ENCODE measurements around the gene GATA5.

GATA5 gene

DNA sequence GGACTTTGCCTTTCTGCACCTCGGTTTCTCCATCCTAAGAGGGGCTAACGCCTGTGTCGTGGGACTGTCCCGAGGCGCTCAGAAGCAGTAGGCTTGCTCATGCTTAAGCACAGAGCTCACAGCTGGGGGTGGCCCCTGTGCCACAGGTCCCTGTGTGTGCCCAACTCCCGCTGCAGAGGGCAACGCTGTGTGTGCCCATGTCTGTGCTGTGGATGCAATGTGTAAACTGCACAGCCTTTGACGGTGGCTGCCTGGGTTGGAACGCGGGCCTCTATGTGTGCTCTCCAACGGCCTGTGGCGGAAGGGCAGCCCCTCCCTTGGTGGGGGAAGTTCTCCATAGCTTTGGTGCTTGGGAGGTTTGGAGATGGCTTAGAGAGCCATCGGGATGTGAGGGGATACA is 10.7 kb upstream of the GATA5 start:
- no peak for DNase-seq

GRCh38 chr20:62485701-62486089 is 9.9 kb upstream of the GATA5 start:
- DNase-seq, result no peak

GRCh38 chr20:62485062-62485700 is 9.4 kb upstream of the GATA5 start:
- DNase-seq, result no peak

GRCh38 chr20:62484478-62484877 is 8.7 kb upstream of the GATA5 start:
- DNase-seq, result no peak

DNA sequence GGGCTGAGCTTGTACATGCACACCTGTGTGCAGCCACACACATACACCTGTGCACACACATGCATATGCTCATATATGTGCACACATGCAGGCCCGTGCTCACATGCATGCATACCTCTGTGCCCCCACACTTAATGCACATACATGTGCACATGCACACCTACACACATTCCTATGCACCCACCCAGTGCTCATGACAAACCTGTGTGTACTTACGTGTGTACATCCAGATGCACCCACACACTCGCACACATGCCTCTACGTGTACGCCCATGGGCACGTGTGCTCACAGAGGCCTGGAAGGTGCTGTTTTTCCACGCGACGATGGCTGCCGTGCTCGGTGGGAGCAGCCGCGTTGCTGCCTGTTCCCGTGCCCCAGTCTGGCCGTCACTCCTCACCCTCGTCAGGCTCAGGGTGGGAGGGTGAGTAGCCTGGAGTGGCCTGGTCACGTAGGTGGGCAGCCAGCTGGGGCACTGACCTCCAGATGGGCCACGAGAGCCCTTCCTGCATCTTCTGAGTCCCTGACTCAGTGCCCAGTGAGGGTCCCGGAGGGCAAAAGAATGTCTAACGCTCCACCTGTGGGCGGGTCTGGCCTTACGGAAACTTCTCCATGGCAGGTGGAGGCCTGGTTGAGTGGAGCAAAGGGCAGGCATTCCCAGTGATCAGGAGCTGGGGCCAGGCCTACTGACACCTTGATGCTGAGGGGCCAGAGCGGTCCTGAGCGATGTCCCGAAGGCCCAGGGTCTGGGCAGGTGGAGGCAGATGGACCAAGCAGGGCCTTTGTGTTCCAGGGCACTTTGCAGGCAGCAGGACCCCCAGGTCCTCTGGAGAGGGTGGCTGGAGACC is 8.0 kb upstream of the GATA5 start:
- DNase-seq, result no peak

- DNase-seq, result no peak
Observed at GRCh38 chr20:62482974-62483373, 7.2 kb upstream of the GATA5 start.

- no peak for DNase-seq
Observed at GRCh38 chr20:62482146-62482809, 6.5 kb upstream of the GATA5 start.

DNA sequence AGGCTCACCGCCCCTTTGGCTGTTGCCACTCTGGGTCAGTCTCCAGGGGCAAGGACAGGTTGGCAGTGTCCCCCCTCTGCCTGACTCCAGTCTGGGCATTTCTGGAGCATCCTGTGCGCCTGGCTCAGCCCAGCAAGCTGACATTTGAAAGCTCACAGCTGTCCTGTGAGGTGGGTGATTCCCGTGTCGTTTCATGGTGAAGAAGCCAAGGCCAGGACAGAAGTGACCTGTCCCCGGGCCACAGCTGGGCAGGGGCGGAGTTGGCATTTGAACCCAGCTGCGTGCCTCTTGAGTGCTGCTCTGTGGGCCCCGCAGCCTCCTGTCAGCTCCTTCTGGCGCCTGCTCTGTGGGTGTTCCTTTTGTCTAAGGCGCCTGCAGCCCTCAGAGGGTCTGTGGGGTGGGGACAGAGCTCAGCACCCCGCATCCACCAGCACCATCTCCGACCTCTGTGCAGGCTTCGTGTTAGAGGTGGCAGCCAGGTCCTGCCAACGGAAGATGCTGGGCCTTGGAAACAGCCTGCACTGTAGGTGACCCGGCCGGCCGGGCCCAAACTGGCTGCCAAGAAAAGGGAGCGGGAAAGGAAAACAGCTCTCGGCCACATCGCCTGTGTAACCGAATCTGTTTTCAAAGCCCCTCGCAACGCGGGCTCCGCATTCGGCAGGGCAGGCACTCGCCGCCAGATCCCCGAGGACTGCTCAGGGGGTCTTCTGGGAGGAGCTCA is 5.8 kb upstream of the GATA5 start:
- no peak for DNase-seq

DNA sequence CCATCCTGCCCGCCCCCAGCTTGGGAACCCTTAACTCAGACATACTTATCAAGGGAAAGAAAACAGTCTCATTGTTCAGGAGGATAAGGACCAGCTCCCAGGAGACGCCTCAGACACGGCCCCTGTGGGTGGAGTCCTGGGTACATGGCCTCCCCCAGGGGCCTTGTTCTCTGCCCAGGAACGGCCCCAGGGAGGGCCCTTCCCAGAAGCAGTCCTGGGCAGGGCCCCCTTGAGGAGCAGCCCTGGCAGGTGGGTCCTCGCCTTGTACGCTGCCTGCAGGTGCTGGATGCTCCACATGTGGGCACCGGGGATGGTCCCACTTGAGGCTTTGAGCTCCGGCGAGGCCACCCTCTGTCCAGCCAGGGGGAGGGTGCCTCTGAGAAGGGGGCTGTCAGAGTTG is 4.5 kb upstream of the GATA5 start:
- DNase-seq, result no peak

DNA sequence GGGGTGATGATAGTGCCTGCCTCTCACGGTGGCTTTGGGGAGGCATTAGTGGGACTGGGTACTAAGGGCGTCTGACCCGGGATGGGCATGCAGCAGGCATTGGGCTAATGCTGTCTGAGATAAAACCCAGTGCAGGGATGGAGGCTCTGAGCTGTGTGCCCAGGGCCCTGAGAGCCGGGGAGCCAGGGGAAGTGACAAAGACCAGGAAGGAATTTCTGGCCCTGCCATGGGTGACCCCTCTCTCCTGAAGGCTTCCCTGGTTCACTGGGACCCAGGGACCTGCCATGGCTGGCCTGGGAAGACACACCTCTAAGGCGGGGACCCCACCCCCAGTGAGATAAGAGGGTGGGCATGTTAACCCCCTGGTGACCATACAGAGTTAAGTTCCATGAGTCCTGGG is 3.9 kb upstream of the GATA5 start:
- DNase-seq, result no peak

DNA sequence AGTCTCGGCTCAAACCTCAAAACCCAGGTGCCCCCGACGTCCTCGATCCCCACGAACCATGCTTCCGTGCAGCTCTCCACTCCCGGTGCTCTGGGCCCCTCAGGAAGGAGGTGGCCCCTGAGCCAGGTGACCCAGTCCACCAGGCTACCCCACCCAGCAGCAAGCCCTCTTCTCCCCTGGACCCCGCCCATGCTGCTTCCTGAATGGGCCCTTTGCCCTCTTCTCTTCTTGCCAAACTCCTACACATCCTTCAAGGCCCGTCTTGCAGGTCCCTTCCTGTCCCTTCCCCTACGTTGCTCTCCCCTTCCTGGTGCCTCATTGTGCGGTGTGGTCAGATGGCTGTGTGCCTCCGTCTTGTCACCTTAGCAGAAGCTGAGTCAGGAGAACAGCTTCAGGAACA is 3.4 kb upstream of the GATA5 start:
- DNase-seq, result no peak

GRCh38 chr20:62477669-62478455 is 2.1 kb upstream of the GATA5 start:
- no peak for DNase-seq

- DNase-seq, result no peak
Observed at GRCh38 chr20:62476056-62476838, 452 bp upstream of the GATA5 start.

- no peak for DNase-seq
Observed at GRCh38 chr20:62475027-62475771, 596 bp downstream of the GATA5 start.

- no peak for DNase-seq
Observed at GRCh38 chr20:62474604-62475026, 1.2 kb downstream of the GATA5 start.

DNA sequence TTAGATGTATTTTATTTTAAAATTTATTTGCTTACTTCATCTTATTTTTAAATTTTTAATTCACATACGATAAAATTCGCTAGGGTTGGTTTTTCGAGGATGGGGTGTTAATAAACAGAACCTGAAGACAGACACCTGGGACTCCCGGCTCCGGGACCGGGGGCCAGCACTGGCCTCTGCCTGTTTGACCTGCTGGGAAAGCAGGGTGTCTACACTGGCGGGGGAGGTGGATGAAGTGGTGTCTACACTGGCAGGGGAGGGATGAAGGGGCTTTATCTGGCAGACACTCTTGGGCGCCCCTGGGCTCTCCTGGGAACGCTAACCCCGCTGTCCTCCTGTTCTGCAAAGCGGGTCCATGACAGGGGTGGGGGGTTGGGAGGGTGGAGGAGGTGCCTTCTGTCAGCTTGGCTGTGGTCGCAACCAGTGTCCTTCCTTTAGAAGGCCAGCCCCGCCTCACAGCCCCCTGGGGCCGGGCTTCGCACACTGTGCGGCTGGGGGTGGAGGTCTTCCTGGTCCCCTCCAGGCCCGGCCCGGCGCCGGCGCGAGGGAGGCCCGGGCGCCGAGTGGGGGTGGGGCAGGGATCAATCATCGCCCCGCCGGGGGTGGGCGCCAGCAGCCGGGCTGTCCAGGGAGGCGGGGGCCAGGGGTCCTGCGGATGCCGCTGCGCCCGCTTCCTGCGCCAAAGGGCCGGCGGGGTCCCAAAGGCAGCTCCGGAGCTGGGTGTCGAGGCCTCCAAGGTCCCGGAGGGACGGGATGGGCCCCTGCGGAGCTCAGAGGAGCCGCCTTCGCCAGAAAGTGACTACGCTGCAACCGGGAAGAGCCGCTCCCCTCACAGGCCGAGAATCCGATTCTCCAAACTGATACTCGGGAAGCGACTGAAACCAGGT is 1.8 kb downstream of the GATA5 start:
- no peak for DNase-seq

DNA sequence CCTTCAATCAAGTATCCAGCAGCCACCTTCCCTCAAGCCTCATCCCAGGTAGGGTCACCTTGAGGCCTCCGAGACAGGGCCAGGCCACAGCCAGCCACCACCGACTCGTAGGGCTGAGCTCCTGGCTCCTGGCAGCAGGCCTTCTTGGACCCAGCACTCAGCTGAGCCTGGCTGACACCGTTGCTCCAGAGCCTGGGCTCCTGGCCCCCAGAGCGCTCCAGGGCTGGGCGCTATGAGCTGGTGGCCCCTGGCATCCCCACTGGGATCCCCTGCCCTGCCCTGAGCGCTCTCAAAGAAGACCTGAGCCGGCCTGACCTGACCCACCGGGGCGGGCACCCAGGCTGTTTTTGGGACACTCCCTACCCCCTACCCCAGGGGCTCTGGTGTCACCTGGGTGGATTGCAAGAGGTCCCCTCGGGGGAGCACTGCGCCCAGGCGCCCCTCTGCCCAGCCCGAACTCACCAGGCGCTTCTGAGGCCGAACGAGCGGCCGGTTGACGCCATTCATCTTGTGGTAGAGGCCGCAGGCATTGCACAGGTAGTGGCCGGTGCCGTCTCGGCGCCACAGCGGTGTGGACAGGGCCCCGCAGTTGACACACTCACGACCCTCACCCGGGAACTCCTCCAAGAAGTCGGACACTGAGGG is 2.7 kb downstream of the GATA5 start:
- no peak for DNase-seq

- no peak for DNase-seq
Observed at GRCh38 chr20:62472138-62472940, 3.5 kb downstream of the GATA5 start.

Data from central memory CD4-positive, alpha-beta T cell (primary cell).